K562 (cell line): ENCODE measurements around the gene BORCS5. TPM values are rescaled to one million over a fixed set of nuclear protein-coding genes. Genes with fewer than 3 reads are reported as not detected.

Source experiments
- ATAC-seq: fragments of 200-7000 bp; cut with Tn5 transposase; 3 replicates; pipeline ENCODE4 v1.9.1; 2020; ENCODE audit warnings: moderate library complexity
- BruUV-seq: library from RNA; stranded (reverse); fragments of 400-500 nt; replicated peaks from 2 replicates; lab custom pipeline; 2021; lab: Mats Ljungman, UMichigan
- CTCF ChIA-PET: fragments of 300-600 bp; formaldehyde crosslinking; extraction: SDS; loops from one replicate; lab custom pipeline; 2021; ENCODE audit warnings: low intra/inter-chr PET ratio; lab: Yijun Ruan, JAX
- POLR2A ChIA-PET: fragments of 300-600, 350-650 bp; sonication (Branson Sonifier 250); formaldehyde crosslinking; extraction: SDS; loops from one replicate; lab custom pipeline; 2021; ENCODE audit warnings: antibody characterized with exemption, inconsistent platforms; lab: Yijun Ruan, JAX
- DNase-seq, 4 experiments: peaks; one replicate each; pipeline versions ENCODE4 v3.0.0 to v3.0.0-alpha.2; 2011 to 2018; ENCODE audit warnings: low spot score in 3 of 4, mixed read lengths in 3 of 4; ENCODE audit errors: extremely low read depth in 1 of 4
- FAIRE-seq: peaks from 2 replicates; lab custom pipeline; 2011; peaks lifted over from hg19 to GRCh38; lab: Jason Lieb, UNC
- H2AFZ ChIP-seq: 2 replicates; pipeline ENCODE4 v1.6.0; 2011; ENCODE audit warnings: low read depth, low read length, control low read depth, inconsistent platforms
- H3K27ac ChIP-seq: fragments of 200-600 bp; 3 replicates; pipeline ENCODE4 v1.8.0; 2011; ENCODE audit warnings: low read depth, mild to moderate bottlenecking, control low read depth, inconsistent platforms, low read length, moderate library complexity, mixed read lengths; ENCODE audit errors: extremely low read depth
- H3K27me3 ChIP-seq, 2 experiments: fragments of 300-600 bp in 1 of 2; 2 replicates in 1 of 2; 3 replicates in 1 of 2; pipeline versions ENCODE4 v1.6.0 to v1.8.0; 2011; ENCODE audit warnings: inconsistent platforms in 2 of 2, low read length in 2 of 2, mild to moderate bottlenecking in 1 of 2, mixed read lengths in 1 of 2, moderate library complexity in 1 of 2; ENCODE audit not compliant: control insufficient read depth in 2 of 2, insufficient read depth in 2 of 2
- H3K36me3 ChIP-seq: fragments of 300-600 bp; 3 replicates; pipeline ENCODE4 v1.8.0; 2011; ENCODE audit warnings: mild to moderate bottlenecking, low read length, inconsistent platforms; ENCODE audit not compliant: control insufficient read depth, insufficient read depth
- H3K4me1 ChIP-seq, 2 experiments: fragments of 200-600 bp in 1 of 2; replicated peaks in 1 of 2; 2 replicates in 1 of 2; 3 replicates in 1 of 2; pipeline versions ENCODE4 v1.5.1 to v1.8.0; 2011; ENCODE audit warnings: inconsistent platforms in 2 of 2, low read length in 2 of 2, mild to moderate bottlenecking in 1 of 2, mixed read lengths in 1 of 2, moderate library complexity in 1 of 2; ENCODE audit not compliant: control insufficient read depth in 2 of 2, insufficient read depth in 2 of 2
- H3K4me2 ChIP-seq: 2 replicates; pipeline ENCODE4 v1.6.1; 2011; ENCODE audit warnings: low read length, control low read depth, inconsistent platforms, mixed read lengths; ENCODE audit not compliant: insufficient read depth
- H3K4me3 ChIP-seq: fragments of 200-600 bp; sonication (generic), shearing (Covaris generic); 2 replicates; pipeline ENCODE4 v1.5.1; 2016; ENCODE audit warnings: control low read depth, inconsistent platforms
- H3K79me2 ChIP-seq: fragments of 200-600 bp; 3 replicates; pipeline ENCODE4 v1.8.0; 2011; ENCODE audit warnings: low read length, inconsistent platforms; ENCODE audit not compliant: control insufficient read depth, insufficient read depth
- H3K9ac ChIP-seq, 2 experiments: 2 replicates each; pipeline versions ENCODE4 v1.6.0 to v1.6.1; 2011; ENCODE audit warnings: low read depth in 2 of 2, low read length in 2 of 2, control low read depth in 1 of 2, inconsistent platforms in 1 of 2, mild to moderate bottlenecking in 1 of 2, mixed read lengths in 1 of 2; ENCODE audit not compliant: insufficient read depth in 1 of 2
- H3K9me1 ChIP-seq: one replicate; pipeline ENCODE4 v1.6.0; 2011; ENCODE audit warnings: inconsistent platforms, mild to moderate bottlenecking, low read length, moderate library complexity; ENCODE audit not compliant: control insufficient read depth, insufficient read depth
- H3K9me3 ChIP-seq: replicated peaks from 2 replicates; pipeline ENCODE4 v1.5.1; 2011; ENCODE audit warnings: low read depth, low read length, inconsistent platforms; ENCODE audit not compliant: control insufficient read depth, insufficient read depth
- H4K20me1 ChIP-seq: replicated peaks from 2 replicates; pipeline ENCODE4 v1.6.1; 2011; ENCODE audit warnings: low read length, inconsistent platforms, mixed read lengths; ENCODE audit not compliant: control insufficient read depth, insufficient read depth
- BHLHE40 ChIP-seq: IDR thresholded peaks from 2 replicates; pipeline ENCODE4 v1.6.1; 2011; ENCODE audit warnings: low read length, improper control_type of control experiment
- GABPB1 ChIP-seq: sonication (generic); formaldehyde crosslinking; IDR thresholded peaks from 2 replicates; pipeline ENCODE4 v1.8.0; 2022; ENCODE audit warnings: mild to moderate bottlenecking, missing genetic modification reagents
- MTF1 ChIP-seq: fragments of 250-450 bp; sonication (Bioruptor Pico); IDR thresholded peaks from 2 replicates; pipeline ENCODE4 v1.9.0; 2021; ENCODE audit warnings: moderate library complexity, mild to moderate bottlenecking, inconsistent platforms, borderline replicate concordance
- NR1H2 ChIP-seq: sonication (generic); formaldehyde crosslinking; IDR thresholded peaks from 2 replicates; pipeline ENCODE4 v1.4.0; 2020; ENCODE audit warnings: mild to moderate bottlenecking, missing genetic modification reagents
- RAD51 ChIP-seq: fragments of 450-650 bp; IDR thresholded peaks from 2 replicates; pipeline ENCODE4 v1.7.1; 2016; ENCODE audit warnings: low read depth, mild to moderate bottlenecking, borderline replicate concordance
- SMARCA4 ChIP-seq: fragments of 450-650 bp; IDR thresholded peaks from 2 replicates; pipeline ENCODE4 v1.6.1; 2016
- TFE3 ChIP-seq: fragments of 450-650 bp; formaldehyde crosslinking; IDR thresholded peaks from 2 replicates; pipeline ENCODE4 v1.4.0; 2020; ENCODE audit warnings: mild to moderate bottlenecking, mixed read lengths
- TOE1 ChIP-seq, 2 experiments: fragments of 450-650 bp in 1 of 2; sonication (generic) in 1 of 2; formaldehyde crosslinking in 1 of 2; IDR thresholded peaks; 2 replicates each; pipeline versions ENCODE4 v1.7.1 to v1.8.0; 2016 to 2022; ENCODE audit warnings: borderline replicate concordance in 2 of 2, mild to moderate bottlenecking in 2 of 2, antibody characterized with exemption in 1 of 2, inconsistent platforms in 1 of 2, low read depth in 1 of 2, missing genetic modification reagents in 1 of 2, moderate library complexity in 1 of 2
- USF1 ChIP-seq: sonication (generic); formaldehyde crosslinking; IDR thresholded peaks from 2 replicates; pipeline ENCODE4 v1.9.0; 2022; ENCODE audit warnings: mild to moderate bottlenecking, missing genetic modification reagents
- USF2 ChIP-seq: sonication (generic); formaldehyde crosslinking; IDR thresholded peaks from 2 replicates; pipeline ENCODE4 v1.5.0; 2020; ENCODE audit warnings: missing genetic modification reagents
- WGBS: fragments of 100-300 bp; shearing (Covaris generic); methylation state at CpG from one replicate; pipeline ENCODE4 v1.1.6; 2016; ENCODE audit warnings: low coverage, mixed read lengths; ENCODE audit not compliant: insufficient coverage; ENCODE audit errors: missing lambda C conversion rate; 5-methylcytosine and 5-hydroxymethylcytosine counted together
- in situ Hi-C: fragments of 300-500 bp; cut with MboI; formaldehyde crosslinking; loops from 4 replicates; pipeline ENCODE4 v1.15.0; 2018; ENCODE audit warnings: inconsistent platforms, mixed read lengths
- intact Hi-C: fragments of 100-400 bp; cut with micrococcal nuclease; formaldehyde crosslinking; loops from 2 replicates; pipeline ENCODE4 v1.14.2; 2022
- polyA plus RNA-seq, 8 experiments: library from polyadenylated mRNA; depleted of rRNA in 4 of 8; stranded (reverse) in 5 of 8; unstranded in 3 of 8; fragments of >200 nt; fragmentation: Nextera tagmentation in 2 of 8; fragmentation: Illumina TruSeq in 1 of 8; extraction: Ambion mirVana in 2 of 8; extraction: Trizol in 1 of 8; gene quantifications; 2 replicates each; pipeline versions ENCODE4 v1.2.1 to v1.2.3, GENCODE V29; 2011 to 2014; ENCODE audit warnings: inconsistent platforms in 1 of 8, missing spikeins in 1 of 8
- total RNA-seq, 7 experiments: library from RNA; depleted of rRNA in 6 of 7; stranded (reverse); fragments of >200 nt in 6 of 7; fragmentation: Illumina TruSeq in 2 of 7; extraction: Trizol in 2 of 7; gene quantifications; 2 replicates each; pipeline versions ENCODE4 v1.2.1 to v1.2.3, GENCODE V29; 2011 to 2021; ENCODE audit warnings: low replicate concordance in 1 of 7

Gene BORCS5
- total and polyA plus RNA-seq, 9 of the 15 experiments (the other 6 are each of a cell fraction or from before 2014, with no cell fraction given) = 0.31 to 12.4 (median 6.6) TPM

GRCh38 chr12:12384571-12385340 is 27.9 kb downstream of the BORCS5 start:
- CTCF ChIA-PET = no interaction called here

More at GRCh38 chr12:12384571-12385340, 27.9 kb downstream of the BORCS5 start:
- Histone ChIP-seq H3K27ac (no peak overlapping the region), H4K20me1 (no peaks in the 10 kb centered on the region), H3K4me1 (peaks cover 3 to 13% of the 10 kb centered on the region in 2 experiments; a peak in 3 of 5 replicates), H3K9me1 (no peaks in the 10 kb centered on the region), H2AFZ (no peak overlapping the region), H3K9me3 (no peaks in the 10 kb centered on the region), H3K9ac (no peak overlapping the region), H3K36me3 (0 out of 3 replicates have a peak, but pooled peaks cover 2% of the 10 kb centered on the region), H3K79me2 (no peaks in the 10 kb centered on the region), H3K27me3 (no peaks in the 10 kb centered on the region), H3K4me2 (peak overlapping the region; percentile 38; the same call in 1 of the 2 replicates), H3K4me3 (no peak overlapping the region)
- 26% methylated on average over 6 of the region's 7 CpGs for WGBS
- peak; percentile 71 for ATAC-seq
- in situ Hi-C loops (no loop called here), intact Hi-C loops (loop anchor here (10.0 kb wide), 1 partner anchor 110 kb away; no protein-coding TSS in a partner anchor)
- no peak for TF ChIP-seq SMARCA4
- TF ChIP-seq GABPB1 = no peak
- peak; percentile 63 for TF ChIP-seq USF1 (CRISPR knock-in tag)
- no peak for TF ChIP-seq MTF1 (CRISPR knock-in tag)
- peak; percentile 77 for TF ChIP-seq USF2 (CRISPR knock-in tag)
- TF ChIP-seq TOE1 (IDR thresholded peaks at IDR 0.05; ENCODE audit: borderline replicate concordance) = peak; percentile 48; the same call in 1 of the 2 replicates
- no peak for TF ChIP-seq TOE1 (CRISPR knock-in tag; IDR thresholded peaks at IDR 0.05; ENCODE audit: borderline replicate concordance, low read depth)
- TF ChIP-seq BHLHE40 = 0 out of 2 replicates have a peak, but pooled peaks have one; percentile 24
- no peak for TF ChIP-seq NR1H2
- TF ChIP-seq TFE3 (CRISPR knock-in tag) = peak; percentile 52; the same call in 1 of the 2 replicates
- TF ChIP-seq RAD51 = peak; percentile 67
- peak; percentile 13 to 41 (median 16) for DNase-seq
- POLR2A ChIA-PET = interaction anchor here (0.7 kb wide), 1 partner anchor 90 kb away, joined by 3 read pairs; no protein-coding TSS in a partner anchor
- BruUV-seq = no TSS peak
- no peak for FAIRE-seq
